Right atrium auricular region (tissue), 2 donors: ENCODE measurements around the gene CPSF4L. TPM values are rescaled to one million over a fixed set of nuclear protein-coding genes. Genes with fewer than 3 reads are reported as not detected.
A peak's percentile ranks its signal among the peaks of the same experiment; 100 is the strongest.

ENCODE experiments used
- DNase-seq: peaks from one replicate; pipeline ENCODE4 v3.0.0-alpha.2; 2019; ENCODE audit warnings: low spot score
- H3K27ac ChIP-seq, 2 donors: fragments of 200-600 bp; sonication (generic); 1 replicate in 1 of 2; 2 replicates in 1 of 2; pipeline ENCODE4 v1.5.1; 2016 to 2019
- H3K27me3 ChIP-seq, 2 donors: fragments of 200-600 bp; sonication (generic); one replicate each; pipeline versions ENCODE4 v1.5.1 to v1.6.0; 2017 to 2019
- H3K36me3 ChIP-seq: fragments of 200-600 bp; sonication (generic); one replicate; pipeline ENCODE4 v1.5.1; 2016
- H3K4me1 ChIP-seq, 2 donors: fragments of 200-600 bp; sonication (generic); one replicate each; pipeline versions ENCODE4 v1.5.1 to v1.6.0; 2017 to 2019
- H3K4me3 ChIP-seq, 2 donors: fragments of 200-600 bp; sonication (generic); 1 replicate in 1 of 2; 2 replicates in 1 of 2; pipeline ENCODE4 v1.5.1; 2017 to 2019; ENCODE audit warnings: mild to moderate bottlenecking in 1 of 2, moderate library complexity in 1 of 2
- H3K9me3 ChIP-seq, 2 donors: fragments of 200-600 bp; sonication (generic); one replicate each; pipeline ENCODE4 v1.5.1; 2019
- total RNA-seq, 2 donors: library from RNA; depleted of rRNA; stranded (reverse); fragments of >200 nt; gene quantifications; one replicate each; pipeline ENCODE4 v1.1.0, GENCODE V29; 2016
- TF ChIP-seq, protein P1 (sequence below), 2 donors: fragments of 200-600 bp; sonication (generic); IDR thresholded peaks; one replicate each; pipeline ENCODE4 v1.5.1; 2019; ENCODE audit warnings: antibody characterized with exemption in 2 of 2

CPSF4L gene
- total RNA-seq, 2 donors from 2014 or later, result not detected

GRCh38 chr17:73291260-73291801, 29.7 kb upstream of the CPSF4L start:
- no peaks in the 10 kb centered on the region for H3K9me3 ChIP-seq
- H3K27ac ChIP-seq, result peak overlapping the region; percentile 90 to 96
- H3K36me3 ChIP-seq, result peaks cover under 1% of the 10 kb centered on the region
- no peak overlapping the region for H3K4me3 ChIP-seq
- DNase-seq, result peak; percentile 89
- TF ChIP-seq, protein P1, sequence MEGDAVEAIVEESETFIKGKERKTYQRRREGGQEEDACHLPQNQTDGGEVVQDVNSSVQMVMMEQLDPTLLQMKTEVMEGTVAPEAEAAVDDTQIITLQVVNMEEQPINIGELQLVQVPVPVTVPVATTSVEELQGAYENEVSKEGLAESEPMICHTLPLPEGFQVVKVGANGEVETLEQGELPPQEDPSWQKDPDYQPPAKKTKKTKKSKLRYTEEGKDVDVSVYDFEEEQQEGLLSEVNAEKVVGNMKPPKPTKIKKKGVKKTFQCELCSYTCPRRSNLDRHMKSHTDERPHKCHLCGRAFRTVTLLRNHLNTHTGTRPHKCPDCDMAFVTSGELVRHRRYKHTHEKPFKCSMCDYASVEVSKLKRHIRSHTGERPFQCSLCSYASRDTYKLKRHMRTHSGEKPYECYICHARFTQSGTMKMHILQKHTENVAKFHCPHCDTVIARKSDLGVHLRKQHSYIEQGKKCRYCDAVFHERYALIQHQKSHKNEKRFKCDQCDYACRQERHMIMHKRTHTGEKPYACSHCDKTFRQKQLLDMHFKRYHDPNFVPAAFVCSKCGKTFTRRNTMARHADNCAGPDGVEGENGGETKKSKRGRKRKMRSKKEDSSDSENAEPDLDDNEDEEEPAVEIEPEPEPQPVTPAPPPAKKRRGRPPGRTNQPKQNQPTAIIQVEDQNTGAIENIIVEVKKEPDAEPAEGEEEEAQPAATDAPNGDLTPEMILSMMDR (IDR thresholded peaks at IDR 0.05), result no peak
- peaks cover 0 to 94% of the 10 kb centered on the region in 2 donors for H3K4me1 ChIP-seq
- no peaks in the 10 kb centered on the region for H3K27me3 ChIP-seq

DNA sequence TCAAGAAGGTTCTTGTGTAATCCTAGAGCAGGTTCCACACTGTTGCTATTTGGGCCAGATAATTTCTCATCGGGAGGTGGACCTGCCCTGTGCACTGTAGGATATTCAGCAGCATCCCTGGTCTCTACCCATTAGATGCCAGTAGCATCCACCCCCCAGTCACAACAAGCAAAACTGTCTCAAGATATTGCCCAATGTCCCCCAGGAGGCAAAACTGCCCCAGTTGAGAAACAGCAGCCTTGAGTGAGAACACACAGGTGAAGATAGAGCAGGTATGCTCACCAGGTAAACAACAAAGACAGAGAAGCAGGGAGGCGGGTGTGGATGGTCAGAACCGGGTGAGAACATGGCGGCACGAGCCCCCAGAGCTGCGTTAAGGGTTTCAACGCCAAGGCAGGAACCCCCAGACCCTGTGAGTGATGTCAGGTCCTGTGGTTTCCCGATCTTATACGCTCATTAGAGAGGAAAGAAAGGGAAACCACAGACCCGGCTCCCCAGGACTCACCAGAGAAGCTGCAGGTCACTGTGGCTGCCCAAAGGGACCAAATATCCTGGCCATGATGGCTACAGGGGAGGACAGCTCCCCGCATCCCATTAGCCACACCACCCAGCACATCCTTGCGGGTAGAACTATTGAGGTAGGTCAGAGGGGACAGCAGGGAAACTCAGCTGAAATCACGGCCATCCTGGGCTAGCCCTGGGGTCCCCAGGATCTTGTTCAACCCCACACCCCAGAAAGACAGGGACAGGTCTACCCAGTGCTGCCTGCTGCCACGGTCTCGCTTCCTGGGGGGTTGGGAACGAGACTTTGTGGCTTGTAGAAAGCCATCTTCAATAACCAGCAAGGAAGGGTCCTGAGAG, 28.9 kb upstream of the CPSF4L start:
- no peaks in the 10 kb centered on the region for H3K9me3 ChIP-seq
- peaks cover 7% of the 10 kb centered on the region for H3K36me3 ChIP-seq
- TF ChIP-seq, protein P1 (IDR thresholded peaks at IDR 0.05), result no peak
- peaks cover 0 to 100% of the 10 kb centered on the region in 2 donors for H3K4me1 ChIP-seq
- DNase-seq, result no peak
- peak overlapping the region; percentile 90 to 96 for H3K27ac ChIP-seq
- no peaks in the 10 kb centered on the region for H3K27me3 ChIP-seq
- no peak overlapping the region for H3K4me3 ChIP-seq

GRCh38 chr17:73289549-73290254, 28.0 kb upstream of the CPSF4L start:
- H3K36me3 ChIP-seq, result peaks cover 17% of the 10 kb centered on the region
- no peak for DNase-seq
- H3K4me1 ChIP-seq, result peaks cover 0 to 99% of the 10 kb centered on the region in 2 donors
- peak overlapping the region; percentile 90 to 96 for H3K27ac ChIP-seq
- no peaks in the 10 kb centered on the region for H3K9me3 ChIP-seq
- TF ChIP-seq, protein P1 (IDR thresholded peaks at IDR 0.05), result no peak
- H3K4me3 ChIP-seq, result no peak overlapping the region
- no peaks in the 10 kb centered on the region for H3K27me3 ChIP-seq

- peak; percentile 76 for DNase-seq
- Histone ChIP-seq H3K36me3 (peaks cover 20% of the 10 kb centered on the region), H3K27ac (peak overlapping the region; percentile 90 to 96), H3K4me3 (no peak overlapping the region), H3K9me3 (no peaks in the 10 kb centered on the region), H3K27me3 (no peaks in the 10 kb centered on the region), H3K4me1 (peaks cover 0 to 93% of the 10 kb centered on the region in 2 donors)
- TF ChIP-seq, protein P1 (IDR thresholded peaks at IDR 0.05), result no peak
Observed at GRCh38 chr17:73288534-73289302, 27.0 kb upstream of the CPSF4L start.

- TF ChIP-seq, protein P1 (IDR thresholded peaks at IDR 0.05), result no peak
- no peaks in the 10 kb centered on the region for H3K27me3 ChIP-seq
- H3K27ac ChIP-seq, result peak overlapping the region; percentile 90 to 96
- H3K9me3 ChIP-seq, result no peaks in the 10 kb centered on the region
- peaks cover 0 to 74% of the 10 kb centered on the region in 2 donors for H3K4me1 ChIP-seq
- H3K36me3 ChIP-seq, result peaks cover 24% of the 10 kb centered on the region
- H3K4me3 ChIP-seq, result no peak overlapping the region
- no peak for DNase-seq
Observed at GRCh38 chr17:73286863-73287296, 25.2 kb upstream of the CPSF4L start.
